ENCODE results near the gene RGS11. TPM values are rescaled to one million over a fixed set of nuclear protein-coding genes. Genes with fewer than 3 reads are reported as not detected.

Gene RGS11
- total and polyA plus RNA-seq, 2 of the 4 experiments (the other 2 are of a cell fraction): under 0.01 to 0.48 TPM

GRCh38 chr16:314795-315299 is 39.1 kb upstream of the RGS11 start:
- no peak overlapping the region for H3K4ac ChIP-seq (ENCODE audit: low read depth, low read length)
- in situ Hi-C loops (cut with MboI; ENCODE audit: low sequenced_read_pairs): no loop called here
- ChIA-PET POLR2A (ENCODE audit: unreplicated experiment) (no interaction called here), CTCF (no interaction called here)
- H2BK5ac ChIP-seq (ENCODE audit: low read depth, low read length, poor library complexity, severe bottlenecking): no peak overlapping the region
- no peak overlapping the region for H3K4me2 ChIP-seq (ENCODE audit: low read depth, low read length)
- no peak overlapping the region for H4K8ac ChIP-seq (ENCODE audit: low read depth in 2 of 2, low read length in 2 of 2)
- H3K9me1 ChIP-seq (ENCODE audit: insufficient read depth, low read length): no peaks in the 10 kb centered on the region; the same call in 1 of the 2 replicates
- H2AK9ac ChIP-seq (replicated peaks; ENCODE audit: low read depth, low read length, poor library complexity): no peak overlapping the region
- peaks cover 32 to 52% of the 10 kb centered on the region in 2 experiments for H3K79me1 ChIP-seq (ENCODE audit: low read depth in 1 of 2, low read length in 2 of 2)
- H3K9ac ChIP-seq (ENCODE audit: low read depth, low read length): no peak overlapping the region
- H3K23ac ChIP-seq (ENCODE audit: low read depth, low read length): no peak overlapping the region
- no TSS peak for BruUV-seq (replicated peaks)
- 90% methylated on average over 10 of the region's 14 CpGs; no CpG with 5 or more reads in 1 of the 2 experiments for WGBS, 2 experiments (ENCODE audit: extremely low coverage in 2 of 2, insufficient read length in 1 of 2)
- DNase-seq: no peak
- no peak overlapping the region for H3K14ac ChIP-seq (replicated peaks; ENCODE audit: low read depth, low read length)
- no peak overlapping the region for H2BK20ac ChIP-seq (ENCODE audit: low read depth, low read length)
- no peaks in the 10 kb centered on the region for H3K27me3 ChIP-seq (ENCODE audit: control insufficient read depth, insufficient read depth, low read length)
- no peak overlapping the region for H3K18ac ChIP-seq (ENCODE audit: low read depth, low read length)
- no peak for ATAC-seq (ENCODE audit: low read depth)
- peaks cover 37% of the 10 kb centered on the region for H3K36me3 ChIP-seq (ENCODE audit: control insufficient read depth, insufficient read depth, low read length)
- no peaks in the 10 kb centered on the region for H3K9me3 ChIP-seq (ENCODE audit: control insufficient read depth, insufficient read depth, low read length)
- no peak overlapping the region for H4K5ac ChIP-seq (ENCODE audit: low read depth, low read length)
- H2BK120ac ChIP-seq (ENCODE audit: low read depth, low read length): no peak overlapping the region
- H3K4me1 ChIP-seq (ENCODE audit: control insufficient read depth, insufficient read depth, low read length): no peaks in the 10 kb centered on the region
- TF ChIP-seq, protein P1, sequence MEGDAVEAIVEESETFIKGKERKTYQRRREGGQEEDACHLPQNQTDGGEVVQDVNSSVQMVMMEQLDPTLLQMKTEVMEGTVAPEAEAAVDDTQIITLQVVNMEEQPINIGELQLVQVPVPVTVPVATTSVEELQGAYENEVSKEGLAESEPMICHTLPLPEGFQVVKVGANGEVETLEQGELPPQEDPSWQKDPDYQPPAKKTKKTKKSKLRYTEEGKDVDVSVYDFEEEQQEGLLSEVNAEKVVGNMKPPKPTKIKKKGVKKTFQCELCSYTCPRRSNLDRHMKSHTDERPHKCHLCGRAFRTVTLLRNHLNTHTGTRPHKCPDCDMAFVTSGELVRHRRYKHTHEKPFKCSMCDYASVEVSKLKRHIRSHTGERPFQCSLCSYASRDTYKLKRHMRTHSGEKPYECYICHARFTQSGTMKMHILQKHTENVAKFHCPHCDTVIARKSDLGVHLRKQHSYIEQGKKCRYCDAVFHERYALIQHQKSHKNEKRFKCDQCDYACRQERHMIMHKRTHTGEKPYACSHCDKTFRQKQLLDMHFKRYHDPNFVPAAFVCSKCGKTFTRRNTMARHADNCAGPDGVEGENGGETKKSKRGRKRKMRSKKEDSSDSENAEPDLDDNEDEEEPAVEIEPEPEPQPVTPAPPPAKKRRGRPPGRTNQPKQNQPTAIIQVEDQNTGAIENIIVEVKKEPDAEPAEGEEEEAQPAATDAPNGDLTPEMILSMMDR (conservative IDR thresholded peaks at IDR 0.05; ENCODE audit: low read depth, low read length): no peak
- TF ChIP-seq NFE2L2 (IDR thresholded peaks at IDR 0.05; ENCODE audit: low read depth, low read length) (no peak), BHLHE40 (IDR thresholded peaks at IDR 0.05; ENCODE audit: low read depth, low read length) (no peak), RCOR1 (IDR thresholded peaks at IDR 0.05; ENCODE audit: insufficient replicate concordance, low read length) (no peak), MXI1 (IDR thresholded peaks at IDR 0.05; ENCODE audit: borderline replicate concordance, low read depth, low read length) (no peak), POLR2A (IDR thresholded peaks at IDR 0.05; ENCODE audit: low read depth, low read length) (no peak), RAD21 (IDR thresholded peaks at IDR 0.05; ENCODE audit: low read length) (no peak), USF2 (IDR thresholded peaks at IDR 0.05; ENCODE audit: low read depth, low read length) (no peak)
- H4K91ac ChIP-seq (ENCODE audit: insufficient read depth, low read depth, low read length): no peak overlapping the region
- intact Hi-C loops (cut with micrococcal nuclease): no loop called here
- H3K4me3 ChIP-seq (ENCODE audit: insufficient read depth, low read depth, low read length): no peak overlapping the region
- H2BK15ac ChIP-seq (ENCODE audit: low read depth, low read length): no peak overlapping the region
- dilution Hi-C loops (cut with HindIII; ENCODE audit: low sequenced_read_pairs, unreplicated experiment): no loop called here
- H4K20me1 ChIP-seq (ENCODE audit: insufficient read depth, low read length): peaks cover 36% of the 10 kb centered on the region
- no peak overlapping the region for H3K56ac ChIP-seq (ENCODE audit: extremely low read depth, insufficient read depth, low read length)
- H2AK5ac ChIP-seq (ENCODE audit: low read depth, low read length): no peak overlapping the region
- H2AFZ ChIP-seq (replicated peaks; ENCODE audit: low read length, poor library complexity): no peak overlapping the region
- no peak overlapping the region for H3K27ac ChIP-seq (ENCODE audit: insufficient read depth, low read length)
